ENCODE results near the gene SYT2.

Gene SYT2

GRCh38 chr1:202710070-202711045 lies at the start of gene SYT2:
Gene SYT2 (minus strand): TSS chr1:202710454. CDS start chr1:202605772, 104,682 bp downstream.
- no peak for TF ChIP-seq CTCF (IDR thresholded peaks at IDR 0.05; ENCODE audit: borderline replicate concordance, control extremely low read depth, extremely low read depth, insufficient read depth, missing control alignments)
- in situ Hi-C loops (cut with MboI; ENCODE audit: low sequenced_read_pairs, unreplicated experiment): loop anchor here (25.0 kb wide), 1 partner anchor 248 kb away; no protein-coding TSS in a partner anchor
- peak; percentile 65 for DNase-seq (ENCODE audit: low spot score)

DNA sequence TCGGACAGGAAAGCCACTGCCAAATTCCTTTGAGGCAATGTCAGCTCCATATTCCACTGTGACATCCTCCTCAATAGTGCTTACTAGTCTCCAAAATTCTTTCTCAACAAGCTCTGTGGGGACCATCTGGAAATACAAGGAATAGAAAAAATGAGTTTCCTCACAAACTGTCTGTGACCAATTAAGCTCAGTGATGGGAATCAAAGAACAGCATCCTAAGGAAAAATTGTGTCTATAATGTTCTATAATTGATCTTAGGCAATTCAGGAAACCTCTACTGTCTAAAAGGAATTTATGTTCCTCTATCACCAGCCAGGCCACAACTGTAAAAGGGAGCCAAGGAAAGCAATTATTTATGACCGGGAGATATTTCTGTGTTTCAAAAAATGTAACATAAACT lies 46.1 kb upstream of the SYT2 start:
- in situ Hi-C loops (cut with MboI; ENCODE audit: low sequenced_read_pairs, unreplicated experiment): loop anchor here (25.0 kb wide), 1 partner anchor 231 kb away; no protein-coding TSS in a partner anchor
- TF ChIP-seq CTCF (IDR thresholded peaks at IDR 0.05; ENCODE audit: borderline replicate concordance, control extremely low read depth, extremely low read depth, insufficient read depth, missing control alignments): no peak
- DNase-seq (ENCODE audit: low spot score): no peak

DNA sequence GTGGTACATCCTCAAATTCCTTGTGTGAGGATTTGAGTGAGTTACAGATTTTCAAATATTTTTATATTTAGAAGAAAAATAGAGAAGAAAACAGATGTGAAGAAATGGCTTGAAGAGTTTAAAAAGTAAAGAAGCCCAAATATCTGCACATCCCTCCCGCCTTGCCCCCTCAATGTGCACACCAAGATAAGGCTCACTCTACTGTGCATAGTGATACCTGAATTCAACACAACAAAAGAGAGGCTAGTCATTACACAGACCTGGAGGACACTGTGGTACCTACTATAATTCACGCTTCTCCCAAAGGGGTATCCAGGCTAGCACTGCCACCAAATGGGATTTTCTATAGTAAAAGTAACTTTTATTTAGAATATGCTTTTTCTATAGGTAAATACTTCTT lies 44.0 kb upstream of the SYT2 start:
- TF ChIP-seq CTCF (IDR thresholded peaks at IDR 0.05; ENCODE audit: borderline replicate concordance, control extremely low read depth, extremely low read depth, insufficient read depth, missing control alignments): no peak
- DNase-seq (ENCODE audit: low spot score): no peak
- in situ Hi-C loops (cut with MboI; ENCODE audit: low sequenced_read_pairs, unreplicated experiment): loop anchor here (25.0 kb wide), 1 partner anchor 233 kb away; no protein-coding TSS in a partner anchor

DNA sequence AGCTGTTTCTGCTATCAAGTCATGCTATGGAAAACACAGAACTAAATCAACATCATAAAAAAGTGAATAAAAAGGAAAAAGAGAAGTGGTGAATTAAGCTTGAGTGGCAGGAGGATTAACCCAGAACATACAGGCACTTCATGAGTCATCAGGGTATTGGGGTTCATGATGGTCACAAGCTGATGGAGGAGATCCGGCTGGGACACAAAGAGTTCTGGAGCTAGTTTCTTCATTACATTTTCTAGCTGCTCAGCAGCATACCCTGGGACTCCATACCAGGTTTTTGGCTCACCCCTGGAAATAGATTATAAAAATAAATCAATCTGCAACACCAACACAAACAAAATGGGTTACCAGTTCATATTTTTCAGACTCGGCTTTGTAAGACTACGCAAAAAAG lies 42.5 kb upstream of the SYT2 start:
- no peak for TF ChIP-seq CTCF (IDR thresholded peaks at IDR 0.05; ENCODE audit: borderline replicate concordance, control extremely low read depth, extremely low read depth, insufficient read depth, missing control alignments)
- in situ Hi-C loops (cut with MboI; ENCODE audit: low sequenced_read_pairs, unreplicated experiment): loop anchor here (25.0 kb wide), 1 partner anchor 235 kb away; no protein-coding TSS in a partner anchor
- no peak for DNase-seq (ENCODE audit: low spot score)

DNA sequence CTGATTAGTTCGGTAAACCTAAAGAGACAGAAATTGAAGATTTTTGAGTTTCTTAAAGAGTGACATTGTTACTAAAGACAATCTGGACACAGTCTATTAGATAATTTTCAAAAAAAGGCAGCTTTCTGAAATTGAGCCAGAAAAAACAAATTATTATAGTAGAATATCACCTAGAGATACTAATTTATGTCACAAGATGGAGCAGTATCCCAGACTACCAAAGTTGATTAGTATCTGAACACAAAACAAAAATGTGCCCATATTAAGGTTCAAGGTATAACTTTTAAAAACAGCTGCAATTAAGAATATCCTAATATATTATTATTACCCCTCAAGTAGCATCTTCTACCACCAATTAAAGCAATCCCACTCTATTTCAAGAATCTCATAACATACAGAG lies 40.5 kb upstream of the SYT2 start:
- in situ Hi-C loops (cut with MboI; ENCODE audit: low sequenced_read_pairs, unreplicated experiment): loop anchor here (25.0 kb wide), 1 partner anchor 237 kb away; no protein-coding TSS in a partner anchor

More for the DNA sequence above, 40.5 kb upstream of the SYT2 start:
- TF ChIP-seq CTCF (IDR thresholded peaks at IDR 0.05; ENCODE audit: borderline replicate concordance, control extremely low read depth, extremely low read depth, insufficient read depth, missing control alignments): no peak
- DNase-seq (ENCODE audit: low spot score): no peak
